ENCODE results near the gene HNRNPUL2.

DNA sequence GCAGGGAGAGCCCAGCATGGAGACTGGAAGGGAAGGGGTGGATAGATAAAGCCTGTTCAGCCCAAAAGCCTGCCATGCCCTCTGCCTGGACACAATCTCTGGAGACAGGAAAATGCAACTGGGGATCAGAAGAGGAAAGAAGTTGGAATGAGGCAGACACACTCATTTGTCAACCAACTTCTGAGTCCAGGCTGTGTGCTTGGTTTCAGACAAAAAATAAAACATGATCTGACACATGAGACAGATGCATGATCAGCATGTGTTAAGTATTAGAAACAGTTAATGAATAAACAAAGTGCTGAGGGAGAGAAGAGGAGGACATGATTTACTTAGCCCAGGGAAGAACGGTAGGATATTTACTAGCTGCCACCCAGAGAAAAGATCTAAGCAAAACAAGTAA lies 38.8 kb downstream of the HNRNPUL2 start:
- TF ChIP-seq POLR2AphosphoS5 (IDR thresholded peaks at IDR 0.05; ENCODE audit: low read depth, low read length) (no peak), POLR2A (IDR thresholded peaks at IDR 0.05; ENCODE audit: low read depth, low read length) (no peak)
